ENCODE results near the gene IL1B. TPM values are rescaled to one million over a fixed set of nuclear protein-coding genes. Genes with fewer than 3 reads are reported as not detected.
"Not testable (repeated sequence)": the region's sequence is repeated elsewhere in the genome, so short reads cannot be mapped to it uniquely, and the experiment has no call there.

The IL1B gene
- polyA plus RNA-seq, 4 donors: 2.7 to 5.3 (median 3.1) TPM

- H3K36me3 ChIP-seq (ENCODE audit: control insufficient read depth in 3 of 3, insufficient read depth in 2 of 3, low read depth in 1 of 3, low read length in 3 of 3): no peaks in the 10 kb centered on the region
- H3K4me3 ChIP-seq (ENCODE audit: low read depth in 1 of 3, low read length in 3 of 3): no peak overlapping the region
- no peak for FAIRE-seq
- 34 to 68% (median 62%) methylated on average over 8 of the region's 8 CpGs for WGBS, 3 donors
- peaks cover 4 to 24% (median 5%) of the 10 kb centered on the region in 3 donors for H3K4me1 ChIP-seq (ENCODE audit: control insufficient read depth in 3 of 3, insufficient read depth in 2 of 3, low read depth in 1 of 3, low read length in 2 of 3)
- DNase-seq: peak; percentile 19 to 63
- H3K27ac ChIP-seq (ENCODE audit: low read depth in 1 of 3, low read length in 2 of 3): no peak overlapping the region
- no peaks in the 10 kb centered on the region for H3K27me3 ChIP-seq (ENCODE audit: control insufficient read depth in 3 of 3, insufficient read depth in 3 of 3, low read length in 3 of 3)
- peaks cover 0 to 20% of the 10 kb centered on the region in 2 donors for H3K9me3 ChIP-seq (ENCODE audit: control insufficient read depth in 2 of 2, insufficient read depth in 1 of 2, low read depth in 1 of 2, low read length in 1 of 2)
Observed at GRCh38 chr2:112866128-112866835, 29.7 kb upstream of the IL1B start.

GRCh38 chr2:112864072-112864471, 27.5 kb upstream of the IL1B start:
- WGBS, 3 donors: 50 to 77% (median 67%) methylated on average over 1 of the region's 1 CpG

GRCh38 chr2:112859406-112860183, 23.0 kb upstream of the IL1B start:
- H3K27ac ChIP-seq (ENCODE audit: low read depth in 1 of 3, low read length in 2 of 3); H3K27me3 ChIP-seq (ENCODE audit: control insufficient read depth in 3 of 3, insufficient read depth in 3 of 3, low read length in 3 of 3); DNase-seq; H3K36me3 ChIP-seq (ENCODE audit: control insufficient read depth in 3 of 3, insufficient read depth in 2 of 3, low read depth in 1 of 3, low read length in 3 of 3); H3K4me1 ChIP-seq (ENCODE audit: control insufficient read depth in 3 of 3, insufficient read depth in 2 of 3, low read depth in 1 of 3, low read length in 2 of 3); FAIRE-seq; H3K4me3 ChIP-seq (ENCODE audit: low read depth in 1 of 3, low read length in 3 of 3): not testable (repeated sequence)
- peaks cover 0 to 11% of the 10 kb centered on the region in 2 donors for H3K9me3 ChIP-seq (ENCODE audit: control insufficient read depth in 2 of 2, insufficient read depth in 1 of 2, low read depth in 1 of 2, low read length in 1 of 2)
- WGBS, 3 donors: 79 to 82% (median 80%) methylated on average over 6 of the region's 6 CpGs

More at GRCh38 chr2:112864072-112864471, 27.5 kb upstream of the IL1B start:
- peaks cover 0 to 20% of the 10 kb centered on the region in 2 donors for H3K9me3 ChIP-seq (ENCODE audit: control insufficient read depth in 2 of 2, insufficient read depth in 1 of 2, low read depth in 1 of 2, low read length in 1 of 2)
- peaks cover 0 to 3% (median 0%) of the 10 kb centered on the region in 3 donors for H3K4me1 ChIP-seq (ENCODE audit: control insufficient read depth in 3 of 3, insufficient read depth in 2 of 3, low read depth in 1 of 3, low read length in 2 of 3)
- DNase-seq (no peak), FAIRE-seq (no peak)
- H3K36me3 ChIP-seq (ENCODE audit: control insufficient read depth in 3 of 3, insufficient read depth in 2 of 3, low read depth in 1 of 3, low read length in 3 of 3): no peaks in the 10 kb centered on the region
- no peak overlapping the region for H3K27ac ChIP-seq (ENCODE audit: low read depth in 1 of 3, low read length in 2 of 3)
- H3K27me3 ChIP-seq (ENCODE audit: control insufficient read depth in 3 of 3, insufficient read depth in 3 of 3, low read length in 3 of 3): no peaks in the 10 kb centered on the region
- H3K4me3 ChIP-seq (ENCODE audit: low read depth in 1 of 3, low read length in 3 of 3): no peak overlapping the region

DNA sequence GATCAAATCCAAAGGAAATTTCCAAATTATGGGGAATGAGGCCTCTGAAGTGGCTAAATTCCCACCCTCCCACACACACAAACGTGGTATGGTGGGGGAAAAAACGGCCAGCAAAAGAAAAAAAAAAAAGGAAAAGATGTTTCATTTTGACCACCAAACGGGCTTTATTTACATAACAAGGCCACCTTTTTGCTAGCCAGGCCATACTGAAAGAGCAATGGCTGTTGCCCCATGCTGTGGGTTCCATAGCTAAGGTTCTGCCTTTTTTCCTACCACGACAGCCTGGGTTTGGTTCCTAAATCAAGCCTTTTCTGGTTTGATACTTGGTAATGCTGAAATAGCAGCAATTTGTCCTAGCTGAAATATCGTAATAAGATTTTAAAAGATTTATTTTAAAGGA, 14.0 kb upstream of the IL1B start:
- Histone ChIP-seq H3K4me1 (ENCODE audit: control insufficient read depth in 3 of 3, insufficient read depth in 2 of 3, low read depth in 1 of 3, low read length in 2 of 3) (no peaks in the 10 kb centered on the region), H3K27ac (ENCODE audit: low read depth in 1 of 3, low read length in 2 of 3) (no peak overlapping the region), H3K4me3 (ENCODE audit: low read depth in 1 of 3, low read length in 3 of 3) (no peak overlapping the region), H3K36me3 (ENCODE audit: control insufficient read depth in 3 of 3, insufficient read depth in 2 of 3, low read depth in 1 of 3, low read length in 3 of 3) (no peaks in the 10 kb centered on the region), H3K27me3 (ENCODE audit: control insufficient read depth in 3 of 3, insufficient read depth in 3 of 3, low read length in 3 of 3) (no peaks in the 10 kb centered on the region), H3K9me3 (ENCODE audit: control insufficient read depth in 2 of 2, insufficient read depth in 1 of 2, low read depth in 1 of 2, low read length in 1 of 2) (peaks cover 0 to 5% of the 10 kb centered on the region in 2 donors)
- FAIRE-seq (no peak), DNase-seq (no peak)
- 76 to 88% (median 81%) methylated on average over 5 of the region's 5 CpGs for WGBS, 3 donors

DNA sequence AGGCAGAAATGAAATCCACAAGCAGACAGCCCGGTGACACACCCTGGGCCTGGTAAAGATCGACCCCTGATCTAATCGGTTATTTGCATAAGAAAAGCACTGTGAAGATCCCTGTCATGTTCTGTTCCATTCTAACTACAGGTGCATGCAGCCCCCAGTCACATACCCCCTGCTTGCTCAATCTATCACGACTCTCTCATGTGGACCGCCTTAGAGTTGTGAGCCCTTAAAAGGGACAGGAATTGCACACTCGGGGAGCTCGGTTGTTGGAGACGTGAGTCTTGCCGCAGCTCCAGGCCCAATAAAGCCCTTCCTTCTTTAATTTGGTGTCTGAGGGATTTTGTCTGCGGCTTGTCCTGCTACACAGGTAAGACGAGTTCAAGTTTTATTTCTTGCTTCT, 13.4 kb upstream of the IL1B start:
- Histone ChIP-seq H3K36me3 (ENCODE audit: control insufficient read depth in 3 of 3, insufficient read depth in 2 of 3, low read depth in 1 of 3, low read length in 3 of 3) (no peaks in the 10 kb centered on the region), H3K4me1 (ENCODE audit: control insufficient read depth in 3 of 3, insufficient read depth in 2 of 3, low read depth in 1 of 3, low read length in 2 of 3) (no peaks in the 10 kb centered on the region), H3K27ac (ENCODE audit: low read depth in 1 of 3, low read length in 2 of 3) (no peak overlapping the region), H3K27me3 (ENCODE audit: control insufficient read depth in 3 of 3, insufficient read depth in 3 of 3, low read length in 3 of 3) (no peaks in the 10 kb centered on the region), H3K9me3 (ENCODE audit: control insufficient read depth in 2 of 2, insufficient read depth in 1 of 2, low read depth in 1 of 2, low read length in 1 of 2) (peaks cover 0 to 5% of the 10 kb centered on the region in 2 donors), H3K4me3 (ENCODE audit: low read depth in 1 of 3, low read length in 3 of 3) (no peak overlapping the region)
- DNase-seq (no peak), FAIRE-seq (no peak)
- 93 to 94% (median 94%) methylated on average over 11 of the region's 11 CpGs for WGBS, 3 donors

- no peaks in the 10 kb centered on the region for H3K4me1 ChIP-seq (ENCODE audit: control insufficient read depth in 3 of 3, insufficient read depth in 2 of 3, low read depth in 1 of 3, low read length in 2 of 3)
- 78 to 96% (median 78%) methylated on average over 1 of the region's 1 CpG for WGBS, 3 donors
- H3K27ac ChIP-seq (ENCODE audit: low read depth in 1 of 3, low read length in 2 of 3): no peak overlapping the region
- FAIRE-seq: no peak
- H3K27me3 ChIP-seq (ENCODE audit: control insufficient read depth in 3 of 3, insufficient read depth in 3 of 3, low read length in 3 of 3): no peaks in the 10 kb centered on the region
- no peak overlapping the region for H3K4me3 ChIP-seq (ENCODE audit: low read depth in 1 of 3, low read length in 3 of 3)
- no peaks in the 10 kb centered on the region for H3K36me3 ChIP-seq (ENCODE audit: control insufficient read depth in 3 of 3, insufficient read depth in 2 of 3, low read depth in 1 of 3, low read length in 3 of 3)
- peaks cover 0 to 5% of the 10 kb centered on the region in 2 donors for H3K9me3 ChIP-seq (ENCODE audit: control insufficient read depth in 2 of 2, insufficient read depth in 1 of 2, low read depth in 1 of 2, low read length in 1 of 2)
- no peak for DNase-seq
Observed at GRCh38 chr2:112848833-112849232, 12.3 kb upstream of the IL1B start.

- Histone ChIP-seq H3K4me1 (ENCODE audit: control insufficient read depth in 3 of 3, insufficient read depth in 2 of 3, low read depth in 1 of 3, low read length in 2 of 3) (no peaks in the 10 kb centered on the region), H3K36me3 (ENCODE audit: control insufficient read depth in 3 of 3, insufficient read depth in 2 of 3, low read depth in 1 of 3, low read length in 3 of 3) (no peaks in the 10 kb centered on the region), H3K27ac (ENCODE audit: low read depth in 1 of 3, low read length in 2 of 3) (no peak overlapping the region), H3K27me3 (ENCODE audit: control insufficient read depth in 3 of 3, insufficient read depth in 3 of 3, low read length in 3 of 3) (no peaks in the 10 kb centered on the region), H3K9me3 (ENCODE audit: control insufficient read depth in 2 of 2, insufficient read depth in 1 of 2, low read depth in 1 of 2, low read length in 1 of 2) (peaks cover 0 to 5% of the 10 kb centered on the region in 2 donors), H3K4me3 (ENCODE audit: low read depth in 1 of 3, low read length in 3 of 3) (no peak overlapping the region)
- no peak for DNase-seq
- 85 to 87% (median 86%) methylated on average over 6 of the region's 6 CpGs for WGBS, 3 donors
- no peak for FAIRE-seq
Observed at GRCh38 chr2:112846031-112846430, 9.5 kb upstream of the IL1B start.

- Histone ChIP-seq H3K9me3 (ENCODE audit: control insufficient read depth in 2 of 2, insufficient read depth in 1 of 2, low read depth in 1 of 2, low read length in 1 of 2) (peaks cover 0 to 5% of the 10 kb centered on the region in 2 donors), H3K27ac (ENCODE audit: low read depth in 1 of 3, low read length in 2 of 3) (no peak overlapping the region), H3K27me3 (ENCODE audit: control insufficient read depth in 3 of 3, insufficient read depth in 3 of 3, low read length in 3 of 3) (no peaks in the 10 kb centered on the region), H3K36me3 (ENCODE audit: control insufficient read depth in 3 of 3, insufficient read depth in 2 of 3, low read depth in 1 of 3, low read length in 3 of 3) (no peaks in the 10 kb centered on the region), H3K4me1 (ENCODE audit: control insufficient read depth in 3 of 3, insufficient read depth in 2 of 3, low read depth in 1 of 3, low read length in 2 of 3) (no peaks in the 10 kb centered on the region), H3K4me3 (ENCODE audit: low read depth in 1 of 3, low read length in 3 of 3) (no peak overlapping the region)
- FAIRE-seq: no peak
- no peak for DNase-seq
- 56 to 80% (median 61%) methylated on average over 2 of the region's 2 CpGs for WGBS, 3 donors
Observed at GRCh38 chr2:112843836-112844235, 7.3 kb upstream of the IL1B start.
